Activated CD8-positive, alpha-beta memory T cell treated with anti-CD3 and anti-CD28 coated beads, Interleukin-2, amount 50 U/mL, for 48 hours (primary cell): Measurements from ENCODE around the gene SEC23IP.

ENCODE experiments used
- DNase-seq: peaks from one replicate; pipeline ENCODE4 v3.0.0-alpha.2; 2020

SEC23IP gene

GRCh38 chr10:119942973-119943372 lies 50.4 kb downstream of the SEC23IP start:
- DNase-seq, result no peak

- no peak for DNase-seq
Measured at GRCh38 chr10:119945805-119946204, 53.3 kb downstream of the SEC23IP start.

- DNase-seq, result no peak
Measured at GRCh38 chr10:119947300-119947699, 54.8 kb downstream of the SEC23IP start.

- no peak for DNase-seq
Measured at GRCh38 chr10:119957451-119957850, 64.9 kb downstream of the SEC23IP start.

GRCh38 chr10:119962837-119963236 lies 70.3 kb downstream of the SEC23IP start:
- DNase-seq, result no peak

GRCh38 chr10:119967066-119967465 lies 74.5 kb downstream of the SEC23IP start:
- DNase-seq, result no peak

- no peak for DNase-seq
Measured at GRCh38 chr10:119969609-119970008, 77.1 kb downstream of the SEC23IP start.

GRCh38 chr10:119970107-119970506 lies 77.6 kb downstream of the SEC23IP start:
- DNase-seq, result no peak

- DNase-seq, result no peak
Measured at GRCh38 chr10:119970963-119971362, 78.4 kb downstream of the SEC23IP start.

- no peak for DNase-seq
Measured at GRCh38 chr10:119973281-119973680, 80.8 kb downstream of the SEC23IP start.

GRCh38 chr10:119976421-119976820 lies 83.9 kb downstream of the SEC23IP start:
- no peak for DNase-seq

- DNase-seq, result no peak
Measured at GRCh38 chr10:119980956-119981750, 88.6 kb downstream of the SEC23IP start.

GRCh38 chr10:119981826-119982225 lies 89.3 kb downstream of the SEC23IP start:
- DNase-seq, result no peak

- DNase-seq, result no peak
Measured at GRCh38 chr10:119988333-119988732, 95.8 kb downstream of the SEC23IP start.

- no peak for DNase-seq
Measured at GRCh38 chr10:119989966-119990365, 97.4 kb downstream of the SEC23IP start.

- no peak for DNase-seq
Measured at GRCh38 chr10:119991066-119991465, 98.5 kb downstream of the SEC23IP start.

GRCh38 chr10:119991816-119992215 lies 99.3 kb downstream of the SEC23IP start:
- no peak for DNase-seq
